Measurements from ENCODE around the gene ZSWIM5. TPM values are rescaled to one million over a fixed set of nuclear protein-coding genes. Genes with fewer than 3 reads are reported as not detected.

ZSWIM5 gene
- total RNA-seq, 1 donor: 4.7 TPM

GRCh38 chr1:45059829-45060228 is 146.6 kb downstream of the ZSWIM5 start:
- no peak for TF ChIP-seq CTCF (IDR thresholded peaks at IDR 0.05; ENCODE audit: insufficient read depth, low read length)
- no peak overlapping the region for H3K4me3 ChIP-seq (ENCODE audit: low read depth, low read length)
- DNase-seq (ENCODE audit: low read depth): no peak

- no peak for DNase-seq (ENCODE audit: low read depth)
- no peak overlapping the region for H3K4me3 ChIP-seq (ENCODE audit: low read depth, low read length)
- TF ChIP-seq CTCF (IDR thresholded peaks at IDR 0.05; ENCODE audit: insufficient read depth, low read length): no peak
These were observed 148.9 kb downstream of the ZSWIM5 start for GRCh38 chr1:45057542-45057941.

DNA sequence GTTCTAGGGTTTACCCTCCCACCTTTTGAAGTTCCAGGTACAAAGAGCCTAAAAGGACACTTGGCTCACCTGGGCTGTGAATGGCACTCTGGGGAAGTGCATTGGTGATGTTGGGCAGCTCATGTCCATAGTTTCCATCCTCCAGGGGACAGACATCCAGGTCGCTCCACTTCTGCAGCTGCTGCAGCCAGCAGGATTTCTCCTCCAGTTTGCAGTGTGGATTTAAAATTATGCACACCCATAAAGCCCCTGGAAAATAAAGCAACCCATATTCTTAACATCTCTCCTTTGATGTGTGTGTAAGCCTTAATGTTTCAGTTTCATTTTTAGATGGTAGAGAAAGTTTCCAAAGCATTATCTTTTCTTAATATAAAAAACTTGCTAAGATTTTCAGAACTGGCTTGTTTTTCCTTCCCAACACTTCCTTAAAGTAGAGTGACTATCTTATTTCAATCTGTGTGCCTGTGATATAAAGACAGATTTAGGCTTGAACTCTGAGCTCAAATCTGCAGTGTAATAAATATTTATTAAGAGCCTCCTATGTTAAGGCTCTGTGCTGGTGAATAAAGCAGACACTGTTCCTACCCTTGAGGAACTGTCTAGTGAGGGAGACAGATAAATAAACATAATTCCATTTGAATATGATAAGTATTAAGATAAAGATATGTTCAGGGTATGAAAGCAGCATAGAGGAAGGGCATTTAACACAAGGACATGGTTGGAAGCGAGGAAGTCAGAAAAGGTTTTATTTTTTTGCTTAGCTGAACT is 155.2 kb downstream of the ZSWIM5 start:
- TF ChIP-seq CTCF (IDR thresholded peaks at IDR 0.05; ENCODE audit: insufficient read depth, low read length): no peak
- H3K4me3 ChIP-seq (ENCODE audit: low read depth, low read length): no peak overlapping the region

GRCh38 chr1:45047032-45047431 is 159.4 kb downstream of the ZSWIM5 start:
- DNase-seq (ENCODE audit: low read depth): no peak
- TF ChIP-seq CTCF (IDR thresholded peaks at IDR 0.05; ENCODE audit: insufficient read depth, low read length): no peak
- no peak overlapping the region for H3K4me3 ChIP-seq (ENCODE audit: low read depth, low read length)

More for the DNA sequence above, 155.2 kb downstream of the ZSWIM5 start:
- no peak for DNase-seq (ENCODE audit: low read depth)

GRCh38 chr1:45044916-45045315 is 161.5 kb downstream of the ZSWIM5 start:
- TF ChIP-seq CTCF (IDR thresholded peaks at IDR 0.05; ENCODE audit: insufficient read depth, low read length): no peak
- H3K4me3 ChIP-seq (ENCODE audit: low read depth, low read length): no peak overlapping the region
- no peak for DNase-seq (ENCODE audit: low read depth)

DNA sequence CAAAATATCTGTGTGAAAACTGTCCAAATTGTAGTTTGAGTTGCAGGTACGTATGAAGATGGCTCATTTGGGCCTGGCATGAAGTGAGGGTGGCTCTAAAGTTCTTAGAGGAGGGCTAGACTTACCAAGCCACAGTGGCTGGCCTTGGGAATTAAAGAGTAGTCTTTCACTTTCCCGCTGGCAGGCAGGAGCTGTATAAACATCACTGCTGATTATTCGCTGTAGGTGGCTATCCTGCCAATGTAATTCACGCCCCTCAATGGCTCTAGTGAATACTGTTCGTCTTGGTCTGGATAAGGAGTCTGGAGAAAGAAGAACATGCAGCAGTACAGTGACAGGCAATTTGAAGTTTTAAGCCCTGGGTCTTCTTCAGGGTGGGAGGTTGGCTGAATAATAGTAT is 163.3 kb downstream of the ZSWIM5 start:
- TF ChIP-seq CTCF (IDR thresholded peaks at IDR 0.05; ENCODE audit: insufficient read depth, low read length): no peak
- DNase-seq (ENCODE audit: low read depth): no peak
- no peak overlapping the region for H3K4me3 ChIP-seq (ENCODE audit: low read depth, low read length)

GRCh38 chr1:45040297-45040696 is 166.1 kb downstream of the ZSWIM5 start:
- TF ChIP-seq CTCF (IDR thresholded peaks at IDR 0.05; ENCODE audit: insufficient read depth, low read length): no peak
- no peak overlapping the region for H3K4me3 ChIP-seq (ENCODE audit: low read depth, low read length)
- DNase-seq (ENCODE audit: low read depth): no peak
